ENCODE data around the gene LYST. TPM values are rescaled to one million over a fixed set of nuclear protein-coding genes. Genes with fewer than 3 reads are reported as not detected.
"Not testable (repeated sequence)": the region's sequence is repeated elsewhere in the genome, so short reads cannot be mapped to it uniquely, and the experiment has no call there.

LYST gene
- polyA plus RNA-seq (2013, experiment 1 of 2; ENCODE audit: insufficient read length): 6.5 TPM
- polyA plus RNA-seq (2013, experiment 2 of 2; ENCODE audit: insufficient read length): 8.1 TPM

GRCh38 chr1:235866205-235866912 lies at the start of gene LYST:
TSS of gene LYST (minus strand) at chr1:235866906. CDS start at chr1:235830417, 36,489 bp downstream.
- DNase-seq: peak; percentile 54

GRCh38 chr1:235915489-235915888 lies 48.8 kb upstream of the LYST start:
- DNase-seq: not testable (repeated sequence)

- DNase-seq: peak; percentile 85
Measured at GRCh38 chr1:235913311-235913710, 46.6 kb upstream of the LYST start.

GRCh38 chr1:235911876-235912275 lies 45.2 kb upstream of the LYST start:
- no peak for DNase-seq

GRCh38 chr1:235911300-235911662 lies 44.6 kb upstream of the LYST start:
- no peak for DNase-seq

- DNase-seq: peak; percentile 100
Measured at GRCh38 chr1:235910357-235911299, 43.9 kb upstream of the LYST start.

GRCh38 chr1:235908742-235909520 lies 42.2 kb upstream of the LYST start:
- peak; percentile 93 for DNase-seq

GRCh38 chr1:235907897-235908240 lies 41.2 kb upstream of the LYST start:
- no peak for DNase-seq

- DNase-seq: no peak
Measured at GRCh38 chr1:235907187-235907896, 40.6 kb upstream of the LYST start.

- no peak for DNase-seq
Measured at GRCh38 chr1:235906436-235906835, 39.7 kb upstream of the LYST start.

GRCh38 chr1:235903809-235904208 lies 37.1 kb upstream of the LYST start:
- not testable (repeated sequence) for DNase-seq

- peak; percentile 87 for DNase-seq
Measured at GRCh38 chr1:235902677-235903542, 36.2 kb upstream of the LYST start.

GRCh38 chr1:235901461-235901860 lies 34.8 kb upstream of the LYST start:
- DNase-seq: peak; percentile 93

GRCh38 chr1:235898126-235898525 lies 31.4 kb upstream of the LYST start:
- DNase-seq: peak; percentile 68

- DNase-seq: no peak
Measured at GRCh38 chr1:235893840-235894239, 27.1 kb upstream of the LYST start.

GRCh38 chr1:235892734-235893413 lies 26.2 kb upstream of the LYST start:
- DNase-seq: no peak

GRCh38 chr1:235892202-235892601 lies 25.5 kb upstream of the LYST start:
- no peak for DNase-seq

- DNase-seq: no peak
Measured at GRCh38 chr1:235888119-235888643, 21.5 kb upstream of the LYST start.

GRCh38 chr1:235887676-235888075 lies 21.0 kb upstream of the LYST start:
- no peak for DNase-seq

- DNase-seq: no peak
Measured at GRCh38 chr1:235885655-235886262, 19.1 kb upstream of the LYST start.
